GM18507 (cell line): ENCODE measurements around the gene LST1.
A peak's percentile ranks its signal among the peaks of the same experiment; 100 is the strongest.
"Not testable (repeated sequence)": the region's sequence is repeated elsewhere in the genome, so short reads cannot be mapped to it uniquely, and the experiment has no call there.

ENCODE experiments used
- DNase-seq: peaks from one replicate; pipeline ENCODE4 v3.0.0; 2011; ENCODE audit warnings: low read depth; ENCODE audit not compliant: insufficient read length; ENCODE audit errors: extremely low spot score
- FAIRE-seq: peaks from 2 replicates; lab custom pipeline; 2011; peaks lifted over from hg19 to GRCh38; lab: Jason Lieb, UNC

LST1 gene

GRCh38 chr6:31578184-31579118 is 7.6 kb upstream of the LST1 start:
- FAIRE-seq (peak; percentile 29), DNase-seq (no peak)

GRCh38 chr6:31579119-31579505 is 7.0 kb upstream of the LST1 start:
- FAIRE-seq: no peak
- DNase-seq: no peak

GRCh38 chr6:31579546-31580437 is 6.3 kb upstream of the LST1 start:
- FAIRE-seq: peak; percentile 59
- no peak for DNase-seq

- FAIRE-seq (no peak), DNase-seq (no peak)
Observed at GRCh38 chr6:31580438-31580740, 5.7 kb upstream of the LST1 start.

- FAIRE-seq (peak; percentile 83), DNase-seq (no peak)
Observed at GRCh38 chr6:31580807-31581433, 5.2 kb upstream of the LST1 start.

- DNase-seq (no peak), FAIRE-seq (no peak)
Observed at GRCh38 chr6:31581434-31582229, 4.4 kb upstream of the LST1 start.

GRCh38 chr6:31582230-31582643 is 3.8 kb upstream of the LST1 start, which contains the start of gene LTB:
Gene LTB, minus strand, starts transcription at chr6:31582424. Its CDS starts 7 bp downstream, at chr6:31582417.
- DNase-seq: no peak
- FAIRE-seq: peak; percentile 39

GRCh38 chr6:31585491-31585890 is 586 bp upstream of the LST1 start:
- FAIRE-seq (peak; percentile 78), DNase-seq (no peak)

- DNase-seq (no peak), FAIRE-seq (peak; percentile 78)
Observed at GRCh38 chr6:31586599-31587281, 663 bp downstream of the LST1 start.

- no peak for DNase-seq
- FAIRE-seq: peak; percentile 84
Observed at GRCh38 chr6:31587791-31588777, 2.0 kb downstream of the LST1 start.

GRCh38 chr6:31588871-31589650 is 3.0 kb downstream of the LST1 start:
- FAIRE-seq (no peak), DNase-seq (no peak)

GRCh38 chr6:31590691-31591090 is 4.6 kb downstream of the LST1 start:
- not testable (repeated sequence) for FAIRE-seq, DNase-seq

- DNase-seq (no peak), FAIRE-seq (no peak)
Observed at GRCh38 chr6:31592396-31592771, 6.3 kb downstream of the LST1 start.

- FAIRE-seq (peak; percentile 74), DNase-seq (no peak)
Observed at GRCh38 chr6:31597006-31597405, 10.9 kb downstream of the LST1 start.

GRCh38 chr6:31607317-31607716 is 21.2 kb downstream of the LST1 start:
- FAIRE-seq (no peak), DNase-seq (no peak)

- FAIRE-seq: no peak
- DNase-seq: no peak
Observed at GRCh38 chr6:31609519-31610406, 23.7 kb downstream of the LST1 start.
